Neural crest cell (in vitro differentiated cells): ENCODE results near the gene PIP5K1B. TPM values are rescaled to one million over a fixed set of nuclear protein-coding genes. Genes with fewer than 3 reads are reported as not detected.
"Not testable (repeated sequence)": the region's sequence is repeated elsewhere in the genome, so short reads cannot be mapped to it uniquely, and the experiment has no call there.

Source experiments
- DNase-seq: peaks from one replicate; pipeline ENCODE4 v3.0.0; 2021; ENCODE audit warnings: low read depth, mixed read lengths, low spot score
- H3K27ac Mint-ChIP-seq: one replicate; pipeline ENCODE4 v1.8.0; 2021; ENCODE audit warnings: mild to moderate bottlenecking, mixed read lengths; ENCODE audit not compliant: unreplicated experiment
- H3K27me3 Mint-ChIP-seq: 2 replicates; pipeline ENCODE4 v1.8.0; 2021; ENCODE audit warnings: low read depth, mild to moderate bottlenecking, mixed read lengths
- H3K36me3 Mint-ChIP-seq: 2 replicates; pipeline ENCODE4 v1.8.0; 2021; ENCODE audit warnings: low read depth, mild to moderate bottlenecking, mixed read lengths
- H3K4me1 Mint-ChIP-seq: 2 replicates; pipeline ENCODE4 v1.8.0; 2021; ENCODE audit warnings: mixed read lengths
- H3K4me3 Mint-ChIP-seq: one replicate; pipeline ENCODE4 v1.8.0; 2021; ENCODE audit warnings: mild to moderate bottlenecking, mixed read lengths
- H3K9me3 Mint-ChIP-seq: 2 replicates; pipeline ENCODE4 v1.8.0; 2021; ENCODE audit warnings: mixed read lengths
- total RNA-seq: library from RNA; stranded (reverse); gene quantifications from 2 replicates; pipeline ENCODE4 v1.2.1, GENCODE V29; 2021
- TF ChIP-seq, protein P1 (sequence below): fragments of 200-600 bp; sonication (generic); conservative IDR thresholded peaks from 2 replicates; pipeline ENCODE4 v1.5.0; 2021; ENCODE audit warnings: antibody characterized with exemption, mild to moderate bottlenecking

Gene PIP5K1B
- total RNA-seq, 1 donor from 2014 or later: 5.9 TPM

DNA sequence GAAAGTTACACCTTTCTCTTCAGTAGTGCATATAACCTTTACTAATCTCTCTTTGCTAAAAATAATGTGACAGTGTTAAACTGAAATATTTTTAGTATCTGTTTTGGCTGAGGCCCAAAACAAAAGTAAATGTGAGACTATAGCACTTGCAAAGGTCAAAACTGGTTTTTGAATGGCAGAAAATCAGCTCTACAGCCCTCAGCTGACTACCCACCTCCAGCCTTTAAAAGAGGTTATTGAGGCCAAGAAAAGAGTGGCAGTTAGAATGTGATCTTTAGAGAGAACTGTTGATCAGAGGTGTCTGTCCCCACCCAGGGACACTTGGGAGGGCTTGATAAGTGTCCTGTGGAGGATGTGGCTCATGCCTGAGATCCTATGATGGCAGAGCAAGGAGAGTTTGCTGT, 278.0 kb downstream of the PIP5K1B start:
- no peak for DNase-seq
- Mint-ChIP-seq H3K9me3 (no peaks in the 10 kb centered on the region), H3K4me3 (no peak overlapping the region), H3K4me1 (peaks cover 4% of the 10 kb centered on the region), H3K27ac (no peak overlapping the region), H3K27me3 (no peaks in the 10 kb centered on the region), H3K36me3 (peaks cover 2% of the 10 kb centered on the region)
- TF ChIP-seq, protein P1, sequence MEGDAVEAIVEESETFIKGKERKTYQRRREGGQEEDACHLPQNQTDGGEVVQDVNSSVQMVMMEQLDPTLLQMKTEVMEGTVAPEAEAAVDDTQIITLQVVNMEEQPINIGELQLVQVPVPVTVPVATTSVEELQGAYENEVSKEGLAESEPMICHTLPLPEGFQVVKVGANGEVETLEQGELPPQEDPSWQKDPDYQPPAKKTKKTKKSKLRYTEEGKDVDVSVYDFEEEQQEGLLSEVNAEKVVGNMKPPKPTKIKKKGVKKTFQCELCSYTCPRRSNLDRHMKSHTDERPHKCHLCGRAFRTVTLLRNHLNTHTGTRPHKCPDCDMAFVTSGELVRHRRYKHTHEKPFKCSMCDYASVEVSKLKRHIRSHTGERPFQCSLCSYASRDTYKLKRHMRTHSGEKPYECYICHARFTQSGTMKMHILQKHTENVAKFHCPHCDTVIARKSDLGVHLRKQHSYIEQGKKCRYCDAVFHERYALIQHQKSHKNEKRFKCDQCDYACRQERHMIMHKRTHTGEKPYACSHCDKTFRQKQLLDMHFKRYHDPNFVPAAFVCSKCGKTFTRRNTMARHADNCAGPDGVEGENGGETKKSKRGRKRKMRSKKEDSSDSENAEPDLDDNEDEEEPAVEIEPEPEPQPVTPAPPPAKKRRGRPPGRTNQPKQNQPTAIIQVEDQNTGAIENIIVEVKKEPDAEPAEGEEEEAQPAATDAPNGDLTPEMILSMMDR: no peak

DNA sequence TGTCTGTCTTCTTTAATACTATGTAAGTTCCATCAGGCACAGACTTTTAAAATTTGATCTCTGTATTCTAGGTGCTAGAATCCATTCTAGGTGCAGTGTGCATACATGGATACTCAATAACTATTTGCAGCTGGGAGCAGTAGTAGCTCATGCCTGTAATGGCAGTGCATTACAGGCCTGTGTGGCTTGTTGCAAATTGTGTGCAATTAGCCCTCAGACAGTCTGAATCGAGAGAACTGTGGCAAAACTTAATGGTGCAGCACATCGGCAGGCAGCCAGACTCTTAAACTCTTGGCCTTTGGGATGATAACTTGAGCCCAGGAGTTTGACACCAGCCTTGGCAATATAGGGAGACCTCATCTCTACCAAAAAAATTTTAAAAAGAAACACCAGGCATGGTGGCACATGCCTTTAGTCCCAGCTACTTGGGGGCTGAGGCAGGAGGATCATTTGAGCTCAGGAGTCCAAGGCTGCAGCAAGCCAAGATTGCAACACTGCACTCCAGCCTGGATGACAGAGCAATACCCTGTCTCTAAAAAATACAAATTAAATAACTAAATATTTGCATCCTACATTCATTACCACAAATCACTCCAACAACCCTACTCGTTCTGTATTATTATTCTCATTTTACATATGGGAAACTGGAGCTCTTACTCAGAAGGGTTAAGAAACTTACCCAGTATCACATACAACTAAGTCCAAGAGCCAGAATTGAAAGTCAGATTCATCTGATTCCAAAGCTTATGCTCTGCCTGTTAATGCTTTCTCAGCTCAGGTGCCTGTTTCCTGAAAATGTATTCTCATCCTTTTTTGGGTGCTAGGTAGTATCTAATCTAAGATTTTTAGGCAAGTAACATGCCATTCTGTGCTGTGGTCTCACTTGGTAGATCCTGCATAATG, 278.7 kb downstream of the PIP5K1B start:
- Mint-ChIP-seq H3K36me3 (no peaks in the 10 kb centered on the region), H3K27me3 (no peaks in the 10 kb centered on the region), H3K27ac (no peak overlapping the region), H3K9me3 (no peaks in the 10 kb centered on the region), H3K4me1 (peaks cover 4% of the 10 kb centered on the region), H3K4me3 (no peak overlapping the region)
- no peak for DNase-seq
- TF ChIP-seq, protein P1: no peak

DNA sequence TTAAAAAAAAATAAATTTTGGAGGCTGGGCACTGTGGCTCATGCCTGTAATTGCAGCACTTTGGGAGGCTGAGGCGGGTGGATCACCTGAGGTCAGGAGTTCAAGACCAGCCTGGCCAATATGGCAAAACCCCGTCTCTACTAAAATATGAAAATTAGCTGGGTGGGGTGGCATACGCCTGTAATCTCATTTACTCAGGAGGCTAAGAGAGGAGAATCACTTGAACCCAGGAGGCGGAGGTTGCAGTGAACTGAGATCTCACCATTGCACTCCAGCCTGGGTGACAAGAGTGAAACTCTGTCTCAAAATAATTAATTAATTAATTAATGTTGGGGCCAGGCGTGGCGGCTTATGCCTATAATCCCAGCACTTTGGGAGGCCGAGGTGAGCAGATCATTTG, 281.9 kb downstream of the PIP5K1B start:
- not testable (repeated sequence) for H3K27ac Mint-ChIP-seq, H3K4me3 Mint-ChIP-seq, H3K4me1 Mint-ChIP-seq, DNase-seq, H3K27me3 Mint-ChIP-seq, H3K9me3 Mint-ChIP-seq, H3K36me3 Mint-ChIP-seq

DNA sequence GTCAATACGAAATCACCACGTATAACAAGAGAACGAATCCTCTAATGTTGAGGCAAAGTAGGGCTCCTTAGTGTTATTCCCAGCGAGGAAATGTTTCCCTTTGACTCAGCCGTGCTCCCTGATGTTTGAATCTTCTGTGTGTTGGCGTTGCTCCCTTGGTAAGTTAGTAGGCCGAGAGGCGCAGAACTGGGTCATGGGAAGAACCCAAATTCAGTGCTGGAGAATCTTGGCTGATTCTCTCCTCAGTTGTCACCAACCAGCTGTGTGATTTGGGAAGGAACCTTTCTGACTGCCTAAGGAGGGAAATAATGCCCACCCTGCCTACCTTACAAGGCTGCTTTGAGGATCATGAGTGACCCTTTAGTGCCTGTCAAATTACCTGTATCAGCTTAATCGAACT, 286.4 kb downstream of the PIP5K1B start:
- DNase-seq: no peak
- Mint-ChIP-seq H3K4me1 (no peaks in the 10 kb centered on the region), H3K4me3 (no peak overlapping the region), H3K9me3 (no peaks in the 10 kb centered on the region), H3K27me3 (peaks cover 2% of the 10 kb centered on the region), H3K36me3 (peaks cover 3% of the 10 kb centered on the region), H3K27ac (no peak overlapping the region)
- TF ChIP-seq, protein P1: no peak

DNA sequence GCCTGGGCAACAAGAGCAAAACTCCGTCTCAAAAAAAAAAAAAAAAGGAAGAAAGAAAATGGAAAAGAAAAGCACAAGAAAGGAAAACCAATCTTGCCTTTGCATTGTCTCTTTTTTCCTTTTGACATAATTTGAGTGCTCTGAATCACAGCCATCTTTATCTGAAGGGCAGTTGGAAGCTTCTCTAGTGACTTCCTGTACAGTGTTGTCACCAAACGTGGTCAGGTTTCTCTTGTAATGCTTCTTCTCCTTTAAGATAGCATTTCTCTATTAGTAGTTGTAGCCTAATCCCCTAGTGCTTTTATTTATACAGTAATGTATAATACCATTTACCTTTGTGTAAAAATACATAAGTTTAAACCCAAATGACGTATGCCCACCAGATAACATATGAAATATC, 290.7 kb downstream of the PIP5K1B start:
- no peak overlapping the region for H3K4me3 Mint-ChIP-seq
- no peaks in the 10 kb centered on the region for H3K9me3 Mint-ChIP-seq
- peaks cover 2% of the 10 kb centered on the region for H3K27me3 Mint-ChIP-seq
- H3K27ac Mint-ChIP-seq: no peak overlapping the region
- DNase-seq: no peak
- TF ChIP-seq, protein P1: no peak
- H3K36me3 Mint-ChIP-seq: peaks cover 3% of the 10 kb centered on the region
- H3K4me1 Mint-ChIP-seq: peaks cover 3% of the 10 kb centered on the region

DNA sequence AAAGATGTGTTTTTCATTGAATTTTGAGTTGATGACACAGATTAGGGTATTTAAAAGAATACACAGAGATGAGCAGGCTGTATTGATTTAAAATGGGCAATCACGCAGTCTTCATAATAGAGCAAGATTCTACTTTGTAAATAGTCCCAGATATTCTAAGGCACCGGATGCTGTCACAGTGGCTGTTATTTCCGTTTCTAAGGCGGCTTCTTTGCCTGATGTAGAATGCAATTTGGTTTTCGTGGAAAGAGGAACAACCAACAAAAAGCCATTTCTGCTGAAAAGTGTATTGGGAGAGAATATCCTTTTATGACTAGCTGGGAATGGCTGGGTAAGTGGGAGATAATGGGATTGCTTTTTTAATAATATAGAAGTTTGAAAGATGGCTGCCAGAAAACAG, 291.4 kb downstream of the PIP5K1B start:
- Mint-ChIP-seq H3K36me3 (peaks cover 3% of the 10 kb centered on the region), H3K27me3 (peaks cover 4% of the 10 kb centered on the region), H3K4me1 (peaks cover 3% of the 10 kb centered on the region), H3K9me3 (no peaks in the 10 kb centered on the region), H3K27ac (no peak overlapping the region), H3K4me3 (no peak overlapping the region)
- no peak for DNase-seq
- TF ChIP-seq, protein P1: no peak
